ENCODE measurements around the gene THAP7.

THAP7 gene

DNA sequence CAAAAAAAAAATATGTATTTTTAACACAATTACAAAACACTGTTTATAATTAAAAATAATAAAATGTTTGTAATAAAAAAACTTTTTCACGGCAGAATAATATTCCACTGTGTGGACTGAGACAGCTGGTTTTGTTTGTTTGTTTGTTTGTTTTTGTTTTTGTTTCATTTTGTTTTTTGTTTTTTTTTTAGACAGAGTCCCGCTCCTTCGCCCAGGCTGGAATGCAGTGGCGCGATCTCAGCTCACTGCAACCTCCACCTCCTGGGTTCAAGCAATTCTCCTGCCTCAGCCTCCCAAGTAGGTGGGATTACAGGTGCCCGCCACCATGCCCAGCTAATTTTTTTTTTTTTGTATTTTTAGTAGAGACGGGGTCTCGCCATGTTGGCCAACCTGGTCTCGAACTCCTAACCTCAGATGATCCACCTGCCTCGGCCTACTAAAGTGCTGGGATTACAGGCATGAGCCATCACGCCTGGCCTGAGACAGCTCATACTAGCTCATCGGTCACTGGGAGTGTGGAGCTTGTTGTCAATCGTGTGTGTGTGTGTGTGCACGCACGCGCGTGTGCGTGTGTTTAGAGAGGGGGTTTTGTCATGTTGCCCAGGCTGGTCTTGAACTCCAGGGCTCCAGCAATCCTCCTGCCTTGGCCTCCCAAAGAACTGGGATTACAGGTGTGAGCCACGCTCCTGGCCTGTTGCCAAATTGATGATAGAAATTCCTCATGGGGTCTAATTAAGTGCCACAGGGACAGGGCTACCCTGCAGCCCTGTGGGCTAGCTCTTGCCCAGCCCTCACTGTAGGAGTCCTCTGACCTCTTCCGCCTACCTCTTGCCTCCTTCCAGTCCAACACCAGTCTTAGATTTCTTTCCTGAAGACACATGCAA lies 42.1 kb downstream of the THAP7 start:
- H2BK5ac ChIP-seq (ENCODE audit: low read length) = peak overlapping the region; percentile 26
- H3K4me2 ChIP-seq (ENCODE audit: insufficient read depth, low read length, poor library complexity, severe bottlenecking) = no peak overlapping the region
- no peak overlapping the region for H2BK12ac ChIP-seq (ENCODE audit: low read length)
- no peak overlapping the region for H4K8ac ChIP-seq (ENCODE audit: low read depth, low read length)
- H3K18ac ChIP-seq (ENCODE audit: low read length) = no peak overlapping the region
- no peak overlapping the region for H3K23ac ChIP-seq (ENCODE audit: low read depth, low read length, poor library complexity)
- no peak overlapping the region for H4K91ac ChIP-seq (ENCODE audit: low read depth, low read length, poor library complexity)
- peaks cover 0 to 2% of the 10 kb centered on the region in 2 donors for H3K36me3 ChIP-seq (replicated peaks in 1 of 2; ENCODE audit: control insufficient read depth in 2 of 2, insufficient read depth in 2 of 2, low read length in 2 of 2)
- H2BK15ac ChIP-seq (ENCODE audit: low read length) = no peak overlapping the region
- peaks cover 9 to 17% of the 10 kb centered on the region in 2 donors for H3K4me1 ChIP-seq (ENCODE audit: control insufficient read depth in 2 of 2, insufficient read depth in 1 of 2, low read depth in 1 of 2, low read length in 2 of 2)
- H3K79me1 ChIP-seq (ENCODE audit: low read depth, low read length) = peaks cover 3% of the 10 kb centered on the region
- no CpG with 5 or more reads among the region's 20 CpGs for WGBS, 2 donors (ENCODE audit: extremely low coverage in 2 of 2, insufficient read length in 2 of 2, insufficient replicate concordance in 1 of 2)
- peaks cover 0 to 2% of the 10 kb centered on the region in 2 donors for H3K9me3 ChIP-seq (replicated peaks in 1 of 2; ENCODE audit: control insufficient read depth in 2 of 2, insufficient read depth in 1 of 2, low read depth in 1 of 2, low read length in 2 of 2)
- no peak overlapping the region for H2BK120ac ChIP-seq (ENCODE audit: low read depth, low read length)
- no peak overlapping the region for H3K14ac ChIP-seq (ENCODE audit: low read length)
- no peak overlapping the region for H3K9ac ChIP-seq (ENCODE audit: low read depth, low read length, poor library complexity)
- no peak overlapping the region for H3K4me3 ChIP-seq (ENCODE audit: low read length in 2 of 2)
- H2AFZ ChIP-seq (ENCODE audit: low read length) = no peak overlapping the region
- no peak overlapping the region for H3K27ac ChIP-seq (replicated peaks; ENCODE audit: low read length)
- peaks cover 7 to 25% (median 24%) of the 10 kb centered on the region in 3 experiments for H3K27me3 ChIP-seq (ENCODE audit: control insufficient read depth in 3 of 3, insufficient read depth in 3 of 3, low read depth in 1 of 3, low read length in 3 of 3)
- H2AK5ac ChIP-seq (ENCODE audit: low read depth, low read length) = no peak overlapping the region
- no peak overlapping the region for H3K4ac ChIP-seq (ENCODE audit: low read length)
- DNase-seq (ENCODE audit: low spot score) = no peak

DNA sequence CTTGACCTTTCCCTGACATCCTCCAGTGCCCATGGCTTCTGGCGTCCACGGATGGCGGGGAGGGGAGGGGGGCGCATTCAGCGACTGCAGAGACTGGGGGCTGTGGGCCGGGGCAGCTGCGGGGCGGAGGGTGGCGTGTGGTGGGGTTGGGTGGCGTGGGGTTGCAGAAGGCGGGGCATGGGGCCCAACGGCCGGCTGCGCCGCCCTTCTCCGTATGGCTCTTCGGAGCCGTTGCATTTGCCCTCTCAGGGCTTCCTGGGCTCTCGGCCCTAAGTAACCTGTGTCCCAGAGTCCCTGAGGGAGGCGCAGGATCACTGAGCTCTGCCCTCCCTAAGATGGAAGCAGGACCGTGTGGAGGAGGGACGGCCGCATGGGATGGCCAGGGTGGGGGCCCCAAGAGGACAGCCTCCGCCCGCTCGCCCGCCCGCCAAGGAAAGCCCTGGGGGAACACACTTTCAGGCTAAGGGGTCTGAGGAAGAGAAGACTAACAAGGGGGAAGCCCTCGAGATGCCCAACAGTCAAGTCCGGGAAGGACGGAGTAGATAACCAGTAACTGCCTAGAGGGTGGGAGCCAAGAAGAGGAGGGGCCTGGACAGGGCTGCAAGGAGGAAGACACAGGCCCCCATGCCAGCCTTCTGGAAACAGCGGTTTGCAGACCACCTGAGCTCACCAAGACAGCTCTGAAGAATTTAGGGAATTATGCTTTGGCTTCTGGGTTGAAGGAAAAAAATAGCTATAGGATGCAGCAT lies 44.1 kb downstream of the THAP7 start:
- H3K4me2 ChIP-seq (ENCODE audit: insufficient read depth, low read length, poor library complexity, severe bottlenecking) = peak overlapping the region; percentile 91
- H3K18ac ChIP-seq (ENCODE audit: low read length) = peak overlapping the region; percentile 89
- no peak overlapping the region for H2AK5ac ChIP-seq (ENCODE audit: low read depth, low read length)
- peak overlapping the region; percentile 90 for H3K9ac ChIP-seq (ENCODE audit: low read depth, low read length, poor library complexity)
- peaks cover 4 to 19% of the 10 kb centered on the region in 2 donors for H3K36me3 ChIP-seq (replicated peaks in 1 of 2; ENCODE audit: control insufficient read depth in 2 of 2, insufficient read depth in 2 of 2, low read length in 2 of 2)
- H2BK5ac ChIP-seq (ENCODE audit: low read length) = peak overlapping the region; percentile 13
- no peaks in the 10 kb centered on the region for H3K79me1 ChIP-seq (ENCODE audit: low read depth, low read length)
- H2BK15ac ChIP-seq (ENCODE audit: low read length) = peak overlapping the region; percentile 37
- peak overlapping the region; percentile 82 for H4K8ac ChIP-seq (ENCODE audit: low read depth, low read length)
- H3K27me3 ChIP-seq (ENCODE audit: control insufficient read depth in 3 of 3, insufficient read depth in 3 of 3, low read depth in 1 of 3, low read length in 3 of 3) = peaks cover 5 to 24% (median 7%) of the 10 kb centered on the region in 3 experiments
- no peak overlapping the region for H2BK120ac ChIP-seq (ENCODE audit: low read depth, low read length)
- peak overlapping the region in 1 of 2 donors; percentile 80 for H3K4me3 ChIP-seq (ENCODE audit: low read length in 2 of 2)
- no peak for DNase-seq (ENCODE audit: low spot score)
- H2AFZ ChIP-seq (ENCODE audit: low read length) = peak overlapping the region; percentile 49
- peak overlapping the region; percentile 98 for H3K23ac ChIP-seq (ENCODE audit: low read depth, low read length, poor library complexity)
- no CpG with 5 or more reads among the region's 32 CpGs for WGBS, 2 donors (ENCODE audit: extremely low coverage in 2 of 2, insufficient read length in 2 of 2, insufficient replicate concordance in 1 of 2)
- no peak overlapping the region for H2BK12ac ChIP-seq (ENCODE audit: low read length)
- H3K14ac ChIP-seq (ENCODE audit: low read length) = no peak overlapping the region
- no peak overlapping the region for H4K91ac ChIP-seq (ENCODE audit: low read depth, low read length, poor library complexity)
- no peak overlapping the region for H3K27ac ChIP-seq (replicated peaks; ENCODE audit: low read length)
- peaks cover 0 to 2% of the 10 kb centered on the region in 2 donors for H3K9me3 ChIP-seq (replicated peaks in 1 of 2; ENCODE audit: control insufficient read depth in 2 of 2, insufficient read depth in 1 of 2, low read depth in 1 of 2, low read length in 2 of 2)
- H3K4ac ChIP-seq (ENCODE audit: low read length) = no peak overlapping the region
- H3K4me1 ChIP-seq (ENCODE audit: control insufficient read depth in 2 of 2, insufficient read depth in 1 of 2, low read depth in 1 of 2, low read length in 2 of 2) = peaks cover 0 to 15% of the 10 kb centered on the region in 2 donors

DNA sequence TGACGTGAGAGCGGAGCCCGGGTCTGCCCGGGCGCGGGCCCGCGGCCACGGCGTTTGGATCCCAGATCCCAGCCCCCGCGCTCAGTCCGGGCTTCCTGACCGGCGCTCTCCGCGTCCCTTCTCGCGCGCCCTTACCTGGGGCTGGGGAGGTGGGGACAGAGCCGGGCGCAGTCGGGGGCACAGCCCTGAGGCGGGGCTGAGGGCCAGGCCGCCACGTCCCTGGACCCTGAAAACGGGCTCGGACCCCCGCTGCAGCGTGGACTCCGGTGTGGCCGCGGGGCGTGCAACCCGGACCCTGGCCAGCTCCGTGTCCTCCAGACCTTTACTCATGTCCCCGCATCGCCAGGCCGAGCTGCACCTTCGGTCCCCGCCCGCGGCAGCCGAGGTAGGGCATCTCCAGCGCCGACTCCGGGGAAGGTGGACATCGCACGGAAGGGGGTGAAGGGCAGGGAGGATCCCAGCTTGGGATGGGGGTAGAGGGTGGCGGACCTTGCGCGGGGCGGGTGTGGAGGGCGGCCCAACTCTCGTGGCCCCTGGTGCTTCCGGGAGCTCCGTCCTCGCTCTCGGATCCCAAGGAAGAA lies 44.7 kb downstream of the THAP7 start:
- WGBS, 2 donors (ENCODE audit: extremely low coverage in 2 of 2, insufficient read length in 2 of 2, insufficient replicate concordance in 1 of 2) = no CpG with 5 or more reads among the region's 59 CpGs

More for the DNA sequence above, 44.7 kb downstream of the THAP7 start:
- H3K27ac ChIP-seq (replicated peaks; ENCODE audit: low read length) = no peak overlapping the region
- H3K23ac ChIP-seq (ENCODE audit: low read depth, low read length, poor library complexity) = peak overlapping the region; percentile 98
- H3K4me3 ChIP-seq (ENCODE audit: low read length in 2 of 2) = peak overlapping the region in 1 of 2 donors; percentile 80
- no peak for DNase-seq (ENCODE audit: low spot score)
- peak overlapping the region; percentile 90 for H3K9ac ChIP-seq (ENCODE audit: low read depth, low read length, poor library complexity)
- H3K4me2 ChIP-seq (ENCODE audit: insufficient read depth, low read length, poor library complexity, severe bottlenecking) = peak overlapping the region; percentile 91
- peak overlapping the region; percentile 49 for H2AFZ ChIP-seq (ENCODE audit: low read length)
- peaks cover 0 to 2% of the 10 kb centered on the region in 2 donors for H3K9me3 ChIP-seq (replicated peaks in 1 of 2; ENCODE audit: control insufficient read depth in 2 of 2, insufficient read depth in 1 of 2, low read depth in 1 of 2, low read length in 2 of 2)
- peaks cover 0 to 24% (median 7%) of the 10 kb centered on the region in 3 experiments for H3K27me3 ChIP-seq (ENCODE audit: control insufficient read depth in 3 of 3, insufficient read depth in 3 of 3, low read depth in 1 of 3, low read length in 3 of 3)
- peak overlapping the region; percentile 61 for H2BK120ac ChIP-seq (ENCODE audit: low read depth, low read length)
- peak overlapping the region; percentile 17 for H3K14ac ChIP-seq (ENCODE audit: low read length)
- peak overlapping the region; percentile 82 for H4K8ac ChIP-seq (ENCODE audit: low read depth, low read length)
- peak overlapping the region; percentile 13 for H2BK5ac ChIP-seq (ENCODE audit: low read length)
- no peaks in the 10 kb centered on the region for H3K79me1 ChIP-seq (ENCODE audit: low read depth, low read length)
- H3K4ac ChIP-seq (ENCODE audit: low read length) = no peak overlapping the region
- no peak overlapping the region for H2BK15ac ChIP-seq (ENCODE audit: low read length)
- peaks cover 0 to 15% of the 10 kb centered on the region in 2 donors for H3K4me1 ChIP-seq (ENCODE audit: control insufficient read depth in 2 of 2, insufficient read depth in 1 of 2, low read depth in 1 of 2, low read length in 2 of 2)
- peak overlapping the region; percentile 46 for H2AK5ac ChIP-seq (ENCODE audit: low read depth, low read length)
- peaks cover 10 to 26% of the 10 kb centered on the region in 2 donors for H3K36me3 ChIP-seq (replicated peaks in 1 of 2; ENCODE audit: control insufficient read depth in 2 of 2, insufficient read depth in 2 of 2, low read length in 2 of 2)
- no peak overlapping the region for H4K91ac ChIP-seq (ENCODE audit: low read depth, low read length, poor library complexity)
- peak overlapping the region; percentile 58 for H2BK12ac ChIP-seq (ENCODE audit: low read length)
- H3K18ac ChIP-seq (ENCODE audit: low read length) = peak overlapping the region; percentile 87

Data from neuronal stem cell (in vitro differentiated cells).